K562 treated with DMSO at 1 percent for 24 hours (cell line): ENCODE measurements around the gene UTP20. TPM values are rescaled to one million over a fixed set of nuclear protein-coding genes. Genes with fewer than 3 reads are reported as not detected.

Experiments
- total RNA-seq: library from RNA; unstranded; fragments of 300-600 nt; gene quantifications from 2 replicates; pipeline ENCODE4 v1.2.3, GENCODE V29; 2022; ENCODE audit warnings: low read depth; ENCODE audit not compliant: insufficient read depth

Gene UTP20
- total RNA-seq: 2.4 and 2.5 TPM in 2 replicates

GRCh38 chr12:101280006-101280505, at the start of gene UTP20:
UTP20 (plus strand) TSS chr12:101280105; CDS start chr12:101280283, 178 bp downstream.

GRCh38 chr12:101407436-101408345, 127.8 kb downstream of the UTP20 start, which contains the start of gene ARL1:
ARL1 (minus strand) TSS chr12:101407772; CDS start chr12:101407645, 127 bp downstream.

Other genes starting within 250 kb of the UTP20 start
- gene SLC5A8, start 69.9 kb upstream of the UTP20 start, total RNA-seq: not detected in 2 replicates
- 15.2 and 22.6 TPM in 2 replicates for gene ARL1, start 127.7 kb downstream of the UTP20 start, total RNA-seq
- not detected in 2 replicates for gene SPIC, start 195.2 kb downstream of the UTP20 start, total RNA-seq